Liver (tissue), 9 donors: ENCODE results near the gene HS1BP3. TPM values are rescaled to one million over a fixed set of nuclear protein-coding genes. Genes with fewer than 3 reads are reported as not detected.
A peak's percentile ranks its signal among the peaks of the same experiment; 100 is the strongest.

Experiments used
- DNase-seq: peaks from one replicate; pipeline ENCODE4 v3.0.0-alpha.2; 2017; ENCODE audit warnings: low spot score
- H3K27ac ChIP-seq, 2 donors: one replicate each; pipeline ENCODE4 v1.7.0; 2013; ENCODE audit warnings: inconsistent platforms in 2 of 2, low read length in 2 of 2, control low read depth in 1 of 2, low read depth in 1 of 2, mild to moderate bottlenecking in 1 of 2
- H3K27me3 ChIP-seq, 4 donors: one replicate each; pipeline versions ENCODE4 v1.6.1 to v1.7.0; 2013; ENCODE audit warnings: low read length in 3 of 4, inconsistent platforms in 1 of 4, mild to moderate bottlenecking in 1 of 4, moderate library complexity in 1 of 4; ENCODE audit not compliant: control insufficient read depth in 4 of 4, insufficient read depth in 4 of 4
- H3K36me3 ChIP-seq, 4 donors: one replicate each; pipeline versions ENCODE4 v1.6.1 to v1.7.0; 2013; ENCODE audit warnings: low read length in 3 of 4, mild to moderate bottlenecking in 3 of 4, low read depth in 1 of 4, moderate library complexity in 1 of 4; ENCODE audit not compliant: control insufficient read depth in 4 of 4, insufficient read depth in 3 of 4
- H3K4me1 ChIP-seq, 4 donors: one replicate each; pipeline versions ENCODE4 v1.6.1 to v1.7.0; 2013; ENCODE audit warnings: low read length in 3 of 4, mild to moderate bottlenecking in 3 of 4, moderate library complexity in 1 of 4; ENCODE audit not compliant: control insufficient read depth in 4 of 4, insufficient read depth in 4 of 4
- H3K4me3 ChIP-seq, 3 donors: one replicate each; pipeline versions ENCODE4 v1.6.1 to v1.7.0; 2013; ENCODE audit warnings: low read length in 3 of 3, control low read depth in 1 of 3, low read depth in 1 of 3, mild to moderate bottlenecking in 1 of 3
- H3K9ac ChIP-seq, 2 donors: one replicate each; pipeline ENCODE4 v1.7.0; 2013; ENCODE audit warnings: low read length in 2 of 2, mild to moderate bottlenecking in 2 of 2, moderate library complexity in 2 of 2, control low read depth in 1 of 2, low read depth in 1 of 2
- H3K9me3 ChIP-seq, 4 donors: one replicate each; pipeline versions ENCODE4 v1.6.1 to v1.7.0; 2013; ENCODE audit warnings: low read length in 3 of 4; ENCODE audit not compliant: control insufficient read depth in 4 of 4
- EGR1 ChIP-seq, 2 donors: IDR thresholded peaks; 2 replicates each; pipeline ENCODE4 v1.6.1; 2016 to 2018; ENCODE audit warnings: antibody characterized with exemption in 2 of 2, low read depth in 2 of 2
- FOXA1 ChIP-seq: IDR thresholded peaks from 2 replicates; pipeline ENCODE4 v1.6.1; 2016; ENCODE audit warnings: antibody characterized with exemption
- FOXA2 ChIP-seq: IDR thresholded peaks from 2 replicates; pipeline ENCODE4 v1.6.1; 2016; ENCODE audit warnings: antibody characterized with exemption
- GABPA ChIP-seq, 2 donors: IDR thresholded peaks in 1 of 2; conservative IDR thresholded peaks in 1 of 2; 2 replicates each; pipeline ENCODE4 v1.6.1; 2016; ENCODE audit warnings: antibody characterized with exemption in 2 of 2, mild to moderate bottlenecking in 1 of 2, moderate library complexity in 1 of 2
- HNF4A ChIP-seq, 2 donors: conservative IDR thresholded peaks; 2 replicates each; pipeline ENCODE4 v1.6.1; 2016; ENCODE audit warnings: antibody characterized with exemption in 2 of 2, mild to moderate bottlenecking in 2 of 2
- HNF4G ChIP-seq: IDR thresholded peaks from 2 replicates; pipeline ENCODE4 v1.6.1; 2016; ENCODE audit warnings: antibody characterized with exemption
- JUND ChIP-seq, 2 donors: IDR thresholded peaks; 2 replicates each; pipeline ENCODE4 v1.6.1; 2016; ENCODE audit warnings: antibody characterized with exemption in 2 of 2
- NR2F2 ChIP-seq: IDR thresholded peaks from 2 replicates; pipeline ENCODE4 v1.6.1; 2016; ENCODE audit warnings: antibody characterized with exemption
- RXRA ChIP-seq, 2 donors: IDR thresholded peaks; 2 replicates each; pipeline ENCODE4 v1.6.1; 2017 to 2018; ENCODE audit warnings: antibody characterized with exemption in 2 of 2, mild to moderate bottlenecking in 1 of 2
- SP1 ChIP-seq: IDR thresholded peaks from 2 replicates; pipeline ENCODE4 v1.6.1; 2018; ENCODE audit warnings: antibody characterized with exemption, mild to moderate bottlenecking
- TAF1 ChIP-seq: conservative IDR thresholded peaks from 2 replicates; pipeline ENCODE4 v1.6.1; 2016; ENCODE audit warnings: antibody characterized with exemption, mild to moderate bottlenecking
- YY1 ChIP-seq: IDR thresholded peaks from 2 replicates; pipeline ENCODE4 v1.6.1; 2016; ENCODE audit warnings: antibody characterized with exemption, mild to moderate bottlenecking
- WGBS: extraction: QIAGEN DNeasy Blood & Tissue Kit; methylation state at CpG from one replicate; pipeline ENCODE4 v1.1.7; 2013; 5-methylcytosine and 5-hydroxymethylcytosine counted together
- polyA plus RNA-seq, 2 donors: library from polyadenylated mRNA; stranded (reverse) in 1 of 2; unstranded in 1 of 2; fragments of 200-250 nt in 1 of 2; fragments of >200 nt in 1 of 2; fragmentation: Nextera tagmentation in 1 of 2; extraction: Ambion mirVana in 1 of 2; gene quantifications; one replicate each; pipeline versions ENCODE4 v1.2.1 to v1.2.3, GENCODE V29; 2013 to 2015
- total RNA-seq, 2 donors: library from RNA; depleted of rRNA; stranded (reverse); fragments of >200 nt; gene quantifications; one replicate each; pipeline ENCODE4 v1.2.3, GENCODE V29; 2014
- TF ChIP-seq, protein P1 (sequence below): IDR thresholded peaks from 2 replicates; pipeline ENCODE4 v1.6.1; 2016; ENCODE audit warnings: antibody characterized with exemption
- TF ChIP-seq, protein P2 (sequence below): IDR thresholded peaks from 2 replicates; pipeline ENCODE4 v1.6.1; 2016; ENCODE audit warnings: antibody characterized with exemption
- TF ChIP-seq, protein P3 (sequence below): IDR thresholded peaks from 2 replicates; pipeline ENCODE4 v1.6.1; 2016; ENCODE audit warnings: antibody characterized with exemption
- donor health status: healthy.
- donor health status: healthy.
- donor health status: healthy.
- donor health status: healthy.
- donor health status: healthy.

Gene HS1BP3
- total and polyA plus RNA-seq, 4 donors, result 7.7 to 15.4 (median 10.9) TPM

DNA sequence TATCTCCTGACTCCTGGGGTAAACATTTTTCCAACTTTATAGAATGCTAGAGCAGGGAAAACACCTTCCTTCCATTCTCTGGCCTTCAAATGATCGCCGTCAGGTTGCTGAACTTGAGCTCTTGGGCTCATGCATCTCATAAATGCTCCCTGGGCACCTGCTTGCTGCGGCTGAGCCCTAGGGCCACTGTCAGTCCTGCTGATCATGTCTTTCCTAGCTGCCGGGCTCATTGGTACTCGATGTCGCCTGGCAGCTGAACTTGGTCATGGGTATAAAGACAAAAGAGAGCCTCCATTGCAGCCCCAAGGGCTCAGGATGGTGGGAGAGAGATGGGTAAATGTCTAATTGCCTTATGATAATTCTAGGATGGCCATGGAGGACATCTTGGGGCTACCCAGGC lies 80.6 kb downstream of the HS1BP3 start (continued):
- TF ChIP-seq SP1, result no peak
- no peak for TF ChIP-seq JUND (IDR thresholded peaks at IDR 0.05)
- TF ChIP-seq HNF4A (conservative IDR thresholded peaks at IDR 0.05), result no peak
- no peak for TF ChIP-seq TAF1
- no peak for TF ChIP-seq EGR1 (IDR thresholded peaks at IDR 0.05; ENCODE audit: low read depth in 2 of 2)
- no peak for TF ChIP-seq HNF4G

DNA sequence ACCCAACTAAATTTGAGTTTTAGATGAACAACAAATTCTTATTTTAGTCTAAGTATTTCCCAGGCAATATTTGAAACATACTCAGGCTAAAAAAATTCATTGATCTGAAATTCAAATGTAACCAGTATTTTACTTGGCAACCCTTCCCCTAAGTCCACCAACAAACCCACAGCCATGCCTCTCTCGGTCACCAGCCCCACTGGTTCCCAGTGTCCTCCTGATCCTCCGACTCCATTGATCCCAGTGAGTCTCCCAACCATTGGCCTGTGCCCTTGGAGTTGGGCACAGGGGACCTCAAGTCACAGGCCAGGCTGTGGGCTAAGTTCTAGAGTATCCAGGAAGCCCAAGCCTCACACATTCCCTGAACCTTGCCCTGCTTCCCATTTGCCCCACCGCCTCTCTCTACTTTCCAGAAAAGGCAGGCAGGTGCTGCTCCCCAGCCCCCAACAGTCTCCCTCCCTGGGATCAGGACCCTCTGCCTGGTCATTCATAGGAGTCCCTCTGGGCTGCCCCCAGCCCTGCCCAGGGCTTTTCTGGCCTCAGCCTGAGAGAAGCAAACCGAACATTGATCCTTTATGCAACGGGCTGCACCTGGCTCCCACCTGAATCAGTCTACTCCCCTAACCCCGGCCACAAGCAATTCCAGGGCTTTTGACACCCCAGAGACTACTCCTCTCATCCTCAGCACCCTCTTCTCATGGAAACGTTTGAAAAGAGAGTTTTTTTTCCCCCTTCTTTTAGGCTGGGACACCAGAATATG lies 81.3 kb downstream of the HS1BP3 start:
- DNase-seq, result no peak
- H3K9me3 ChIP-seq, result no peaks in the 10 kb centered on the region
- no peak overlapping the region for H3K4me3 ChIP-seq
- no peaks in the 10 kb centered on the region for H3K27me3 ChIP-seq
- peak overlapping the region; percentile 60 to 77 for H3K27ac ChIP-seq
- 36% methylated on average over 7 of the region's 7 CpGs for WGBS
- H3K4me1 ChIP-seq, result peaks cover 15 to 42% (median 33%) of the 10 kb centered on the region in 4 donors
- peak overlapping the region in 1 of 2 donors; percentile 8 for H3K9ac ChIP-seq
- no peaks in the 10 kb centered on the region for H3K36me3 ChIP-seq
- TF ChIP-seq SP1, result peak; percentile 25
- TF ChIP-seq NR2F2, result no peak
- TF ChIP-seq RXRA (IDR thresholded peaks at IDR 0.05), result peak in 1 of 2 donors; percentile 18
- peak; percentile 37 to 41 for TF ChIP-seq HNF4A (conservative IDR thresholded peaks at IDR 0.05)
- TF ChIP-seq FOXA1, result no peak
- peak; percentile 18 for TF ChIP-seq HNF4G
- TF ChIP-seq, protein P1, sequence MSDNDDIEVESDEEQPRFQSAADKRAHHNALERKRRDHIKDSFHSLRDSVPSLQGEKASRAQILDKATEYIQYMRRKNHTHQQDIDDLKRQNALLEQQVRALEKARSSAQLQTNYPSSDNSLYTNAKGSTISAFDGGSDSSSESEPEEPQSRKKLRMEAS, result no peak

DNA sequence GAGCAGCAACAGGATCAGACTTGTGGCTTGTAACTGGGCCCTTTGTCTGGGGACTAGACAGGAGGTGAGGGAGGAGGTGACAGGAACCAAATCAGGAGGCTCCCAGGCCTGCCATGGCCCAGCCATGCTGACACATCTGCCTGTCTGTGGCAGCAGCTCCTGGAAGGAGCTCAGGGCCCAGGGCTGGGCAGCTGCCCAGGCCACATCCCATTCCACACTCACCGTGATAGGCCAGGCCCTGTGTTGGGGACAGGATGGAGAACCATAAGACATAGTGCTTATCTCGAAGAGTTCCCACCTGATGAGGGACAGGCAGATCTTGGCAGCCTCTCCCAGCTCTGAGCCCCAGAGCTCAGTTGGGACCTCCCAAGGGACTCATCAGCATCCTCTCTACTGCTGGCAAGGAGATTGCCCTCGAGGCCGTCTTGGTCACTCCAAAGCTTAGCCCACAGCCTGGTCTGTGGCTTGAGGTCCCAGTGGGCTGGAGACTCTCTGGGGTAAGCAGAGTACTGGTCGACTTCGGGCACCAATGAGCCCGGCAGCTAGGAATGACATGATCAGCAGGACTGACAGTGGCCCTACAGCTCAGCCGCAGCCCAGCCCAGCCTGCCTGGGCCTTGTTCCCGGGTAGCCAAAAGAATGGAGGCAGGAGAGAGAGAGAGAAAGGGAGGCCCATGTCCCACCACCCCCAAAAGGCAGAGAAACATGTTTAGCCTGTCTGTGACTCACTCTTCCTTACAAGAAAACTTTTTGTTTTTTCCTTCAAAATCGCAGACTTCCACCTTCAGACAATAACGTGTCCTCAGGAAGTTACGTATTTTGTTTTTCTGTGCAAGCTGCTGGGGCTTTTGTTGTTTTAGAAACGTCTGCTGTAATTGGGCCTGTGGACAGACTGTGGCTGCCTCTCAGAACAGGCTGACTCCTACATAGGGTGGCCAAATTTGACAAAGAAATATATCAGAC lies 82.1 kb downstream of the HS1BP3 start:
- peak overlapping the region; percentile 60 to 77 for H3K27ac ChIP-seq
- H3K4me1 ChIP-seq, result peaks cover 15 to 42% (median 30%) of the 10 kb centered on the region in 4 donors
- no peak for DNase-seq
- H3K9me3 ChIP-seq, result no peaks in the 10 kb centered on the region
- no peaks in the 10 kb centered on the region for H3K27me3 ChIP-seq
- no peaks in the 10 kb centered on the region for H3K36me3 ChIP-seq
- peak overlapping the region in 1 of 2 donors; percentile 12 for H3K9ac ChIP-seq
- H3K4me3 ChIP-seq, result no peak overlapping the region
- WGBS, result 76% methylated on average over 13 of the region's 13 CpGs
- TF ChIP-seq YY1 (no peak), NR2F2 (peak; percentile 24), HNF4G (no peak)

DNA sequence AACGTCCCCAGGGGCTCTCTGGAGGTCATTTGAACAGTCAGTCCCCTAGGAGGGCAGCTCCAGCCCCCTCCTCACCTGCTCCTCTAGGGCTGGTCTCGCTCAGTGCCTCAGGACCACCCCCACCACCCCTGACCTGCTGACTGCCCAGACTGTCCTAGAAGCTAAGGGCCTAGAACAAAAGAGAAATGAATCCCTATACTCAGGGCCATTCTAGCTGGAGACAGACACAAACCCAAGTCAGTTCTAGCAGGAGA lies 83.0 kb downstream of the HS1BP3 start:
- TF ChIP-seq YY1, result no peak
- TF ChIP-seq RXRA (IDR thresholded peaks at IDR 0.05), result no peak
- no peak for TF ChIP-seq FOXA2
- TF ChIP-seq, protein P2, sequence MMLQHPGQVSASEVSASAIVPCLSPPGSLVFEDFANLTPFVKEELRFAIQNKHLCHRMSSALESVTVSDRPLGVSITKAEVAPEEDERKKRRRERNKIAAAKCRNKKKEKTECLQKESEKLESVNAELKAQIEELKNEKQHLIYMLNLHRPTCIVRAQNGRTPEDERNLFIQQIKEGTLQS, result no peak
- TF ChIP-seq, protein P3, sequence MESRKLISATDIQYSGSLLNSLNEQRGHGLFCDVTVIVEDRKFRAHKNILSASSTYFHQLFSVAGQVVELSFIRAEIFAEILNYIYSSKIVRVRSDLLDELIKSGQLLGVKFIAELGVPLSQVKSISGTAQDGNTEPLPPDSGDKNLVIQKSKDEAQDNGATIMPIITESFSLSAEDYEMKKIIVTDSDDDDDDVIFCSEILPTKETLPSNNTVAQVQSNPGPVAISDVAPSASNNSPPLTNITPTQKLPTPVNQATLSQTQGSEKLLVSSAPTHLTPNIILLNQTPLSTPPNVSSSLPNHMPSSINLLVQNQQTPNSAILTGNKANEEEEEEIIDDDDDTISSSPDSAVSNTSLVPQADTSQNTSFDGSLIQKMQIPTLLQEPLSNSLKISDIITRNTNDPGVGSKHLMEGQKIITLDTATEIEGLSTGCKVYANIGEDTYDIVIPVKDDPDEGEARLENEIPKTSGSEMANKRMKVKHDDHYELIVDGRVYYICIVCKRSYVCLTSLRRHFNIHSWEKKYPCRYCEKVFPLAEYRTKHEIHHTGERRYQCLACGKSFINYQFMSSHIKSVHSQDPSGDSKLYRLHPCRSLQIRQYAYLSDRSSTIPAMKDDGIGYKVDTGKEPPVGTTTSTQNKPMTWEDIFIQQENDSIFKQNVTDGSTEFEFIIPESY, result no peak
- TF ChIP-seq FOXA1, result no peak
- no peak for TF ChIP-seq SP1
- TF ChIP-seq GABPA (IDR thresholded peaks at IDR 0.05 in 1 of 2, conservative IDR thresholded peaks at IDR 0.05 in 1 of 2), result no peak
- Histone ChIP-seq H3K4me3 (no peak overlapping the region), H3K9me3 (no peaks in the 10 kb centered on the region), H3K27me3 (no peaks in the 10 kb centered on the region), H3K4me1 (peaks cover 15 to 41% (median 30%) of the 10 kb centered on the region in 4 donors), H3K27ac (peak overlapping the region; percentile 58 to 60), H3K9ac (no peak overlapping the region), H3K36me3 (no peaks in the 10 kb centered on the region)
- 84% methylated on average over 2 of the region's 2 CpGs for whole genome bisulfite sequencing
- no peak for DNase-seq
